Stimulated activated memory B cell treated with anti-CD40 and anti-IgM and Interleukin-4, amounts not matched to agents 10 μg/mL and 1 μg/mL and 100 μg/mL, for 72 hours (primary cell): ENCODE results near the gene EFEMP1.
"Not testable (repeated sequence)": the region's sequence is repeated elsewhere in the genome, so short reads cannot be mapped to it uniquely, and the experiment has no call there.

ENCODE experiments used
- ATAC-seq: fragments of 150-1000 bp; cut with Tn5 transposase; 2 replicates; pipeline ENCODE4 v1.10.0; 2021
- H3K27ac Mint-ChIP-seq: one replicate; pipeline ENCODE4 v1.8.0; 2022; ENCODE audit warnings: mild to moderate bottlenecking, mixed read lengths
- H3K27me3 Mint-ChIP-seq: one replicate; pipeline ENCODE4 v1.8.0; 2022; ENCODE audit warnings: mixed read lengths
- H3K36me3 Mint-ChIP-seq: one replicate; pipeline ENCODE4 v1.8.0; 2022; ENCODE audit warnings: mixed read lengths
- H3K4me1 Mint-ChIP-seq: one replicate; pipeline ENCODE4 v1.8.0; 2022; ENCODE audit warnings: mixed read lengths
- H3K4me3 Mint-ChIP-seq: one replicate; pipeline ENCODE4 v1.8.0; 2022; ENCODE audit warnings: mild to moderate bottlenecking, moderate library complexity, mixed read lengths
- H3K9me3 Mint-ChIP-seq: one replicate; pipeline ENCODE4 v1.8.0; 2022; ENCODE audit warnings: mixed read lengths

EFEMP1 gene

DNA sequence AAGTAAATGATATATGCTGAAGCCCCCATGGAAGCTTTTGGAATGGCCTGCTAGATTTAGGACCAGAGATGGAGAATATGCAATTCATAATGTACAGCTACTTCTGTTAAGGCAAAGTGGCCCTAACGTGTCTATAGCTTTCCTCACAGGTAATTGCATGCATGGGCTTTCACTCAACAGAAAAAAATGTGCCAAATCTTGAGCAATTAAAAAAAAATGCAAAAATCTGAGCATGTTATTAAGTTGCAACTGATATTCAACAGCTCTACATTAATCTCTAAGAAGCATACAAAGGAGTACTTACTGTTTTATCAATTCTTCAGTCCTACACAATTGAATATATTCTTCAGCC lies 79.6 kb downstream of the EFEMP1 start:
- no peaks in the 10 kb centered on the region for H3K9me3 Mint-ChIP-seq
- H3K4me3 Mint-ChIP-seq, result no peak overlapping the region
- no peaks in the 10 kb centered on the region for H3K36me3 Mint-ChIP-seq
- H3K27ac Mint-ChIP-seq, result no peak overlapping the region
- no peak for ATAC-seq
- peaks cover 2% of the 10 kb centered on the region for H3K4me1 Mint-ChIP-seq
- H3K27me3 Mint-ChIP-seq, result no peaks in the 10 kb centered on the region

DNA sequence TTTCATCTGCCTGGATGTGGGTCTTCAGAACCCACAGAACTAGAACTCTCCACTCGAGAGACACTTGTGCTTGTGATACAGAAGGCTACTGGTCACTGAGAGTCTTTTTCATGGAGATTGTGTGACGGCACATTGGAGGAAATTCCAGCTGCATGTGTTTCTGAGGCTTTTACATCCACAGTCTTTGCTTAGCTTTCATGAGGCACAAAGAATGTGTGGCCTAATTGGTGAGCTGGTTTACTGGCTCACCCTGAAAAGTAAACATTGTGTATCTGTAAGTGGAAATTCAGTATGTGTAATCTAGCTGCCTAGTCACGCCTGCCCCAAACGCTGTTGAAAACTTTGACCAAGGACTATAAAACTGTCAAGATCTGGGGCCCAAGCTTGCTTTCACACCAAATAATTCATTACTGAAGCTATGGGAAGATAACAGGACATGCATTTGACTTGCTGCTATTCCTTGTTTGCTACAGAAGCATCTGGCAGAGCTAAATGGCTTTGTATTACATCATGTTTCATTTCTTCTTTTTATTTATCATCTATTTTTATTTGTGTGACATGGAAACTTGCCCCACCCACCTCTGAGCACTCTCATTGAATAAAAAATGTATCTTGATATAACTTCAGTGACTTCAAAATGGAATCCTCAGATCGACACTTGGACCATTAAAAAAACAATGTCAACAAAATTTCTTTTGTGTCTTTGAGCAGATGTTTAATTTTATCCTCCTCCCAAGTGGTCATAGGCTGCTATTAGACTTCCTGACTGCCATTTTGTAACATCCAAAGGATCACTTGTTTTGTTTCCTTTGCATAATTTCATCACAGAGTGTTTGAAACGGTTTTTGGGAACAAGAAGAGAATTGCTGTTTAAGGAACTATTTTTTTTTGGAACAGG lies 80.2 kb downstream of the EFEMP1 start:
- Mint-ChIP-seq H3K36me3 (no peaks in the 10 kb centered on the region), H3K27me3 (no peaks in the 10 kb centered on the region), H3K4me3 (no peak overlapping the region), H3K4me1 (no peaks in the 10 kb centered on the region), H3K27ac (no peak overlapping the region), H3K9me3 (no peaks in the 10 kb centered on the region)
- ATAC-seq, result no peak

DNA sequence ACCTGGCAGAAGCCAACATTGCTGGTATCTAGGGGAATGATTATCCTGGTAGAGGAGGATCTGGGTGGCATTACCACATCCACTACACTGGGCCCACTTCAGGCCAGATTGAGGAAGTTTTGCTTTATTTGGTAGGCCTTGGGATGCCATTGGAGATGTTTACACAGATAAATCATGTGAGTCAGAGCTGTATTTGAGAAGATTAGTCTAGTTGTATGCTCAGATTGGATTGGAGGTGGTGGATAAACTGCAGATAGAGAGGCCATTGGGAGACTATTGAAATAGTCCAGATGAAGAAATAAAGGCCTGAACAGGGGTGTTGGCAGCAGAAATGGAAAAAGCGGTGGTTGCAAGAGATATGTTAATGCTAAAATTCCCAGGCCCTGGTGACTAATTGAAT lies 81.5 kb downstream of the EFEMP1 start:
- Mint-ChIP-seq H3K27me3 (no peaks in the 10 kb centered on the region), H3K4me1 (no peaks in the 10 kb centered on the region), H3K4me3 (no peak overlapping the region), H3K36me3 (no peaks in the 10 kb centered on the region), H3K27ac (no peak overlapping the region), H3K9me3 (no peaks in the 10 kb centered on the region)
- ATAC-seq, result no peak

GRCh38 chr2:55840460-55840859 lies 83.1 kb downstream of the EFEMP1 start:
- Mint-ChIP-seq H3K36me3 (no peaks in the 10 kb centered on the region), H3K27me3 (peaks cover 12% of the 10 kb centered on the region), H3K4me3 (no peak overlapping the region), H3K9me3 (no peaks in the 10 kb centered on the region), H3K27ac (no peak overlapping the region), H3K4me1 (no peaks in the 10 kb centered on the region)
- no peak for ATAC-seq

GRCh38 chr2:55839182-55839819 lies 84.3 kb downstream of the EFEMP1 start:
- Mint-ChIP-seq H3K36me3 (no peaks in the 10 kb centered on the region), H3K4me3 (no peak overlapping the region), H3K27me3 (peaks cover 12% of the 10 kb centered on the region), H3K27ac (no peak overlapping the region), H3K4me1 (no peaks in the 10 kb centered on the region), H3K9me3 (peaks cover 4% of the 10 kb centered on the region)
- ATAC-seq, result no peak

DNA sequence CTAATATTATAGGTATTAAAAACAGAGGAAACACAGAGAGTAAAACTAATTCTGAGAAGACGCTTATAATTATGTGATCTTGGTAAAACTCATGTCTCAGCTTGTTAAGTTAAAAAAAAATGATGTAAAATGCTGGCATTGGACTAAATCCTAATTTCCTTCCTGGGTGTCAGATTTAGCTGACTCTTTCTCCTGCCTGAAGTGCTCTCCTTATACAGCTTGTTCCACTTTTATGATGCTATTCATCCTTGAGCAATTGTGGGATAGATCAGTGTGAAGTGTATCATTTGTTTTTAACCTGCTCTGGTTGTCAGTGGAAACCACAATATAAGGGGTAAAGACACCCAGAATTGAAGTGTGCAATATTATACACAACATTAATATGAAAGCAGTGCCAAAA lies 84.9 kb downstream of the EFEMP1 start:
- H3K9me3 Mint-ChIP-seq, result peaks cover 5% of the 10 kb centered on the region
- no peaks in the 10 kb centered on the region for H3K4me1 Mint-ChIP-seq
- no peaks in the 10 kb centered on the region for H3K36me3 Mint-ChIP-seq
- H3K27ac Mint-ChIP-seq, result no peak overlapping the region
- ATAC-seq, result no peak
- peaks cover 12% of the 10 kb centered on the region for H3K27me3 Mint-ChIP-seq
- H3K4me3 Mint-ChIP-seq, result no peak overlapping the region

- H3K27me3 Mint-ChIP-seq, result peaks cover 12% of the 10 kb centered on the region
- ATAC-seq, H3K4me1 Mint-ChIP-seq, H3K4me3 Mint-ChIP-seq, H3K36me3 Mint-ChIP-seq, H3K27ac Mint-ChIP-seq, H3K9me3 Mint-ChIP-seq: not testable (repeated sequence)
Observed at GRCh38 chr2:55838117-55838516, 85.5 kb downstream of the EFEMP1 start.

GRCh38 chr2:55837073-55837472 lies 86.5 kb downstream of the EFEMP1 start:
- Mint-ChIP-seq H3K9me3 (peaks cover 14% of the 10 kb centered on the region), H3K4me3 (no peak overlapping the region), H3K27ac (no peak overlapping the region), H3K4me1 (no peaks in the 10 kb centered on the region), H3K36me3 (no peaks in the 10 kb centered on the region), H3K27me3 (peaks cover 12% of the 10 kb centered on the region)
- no peak for ATAC-seq

- H3K27me3 Mint-ChIP-seq, result peaks cover 20% of the 10 kb centered on the region
- H3K27ac Mint-ChIP-seq, H3K4me3 Mint-ChIP-seq, H3K36me3 Mint-ChIP-seq, ATAC-seq, H3K4me1 Mint-ChIP-seq: not testable (repeated sequence)
- H3K9me3 Mint-ChIP-seq, result peaks cover 16% of the 10 kb centered on the region
Observed at GRCh38 chr2:55831671-55832410, 91.7 kb downstream of the EFEMP1 start.

DNA sequence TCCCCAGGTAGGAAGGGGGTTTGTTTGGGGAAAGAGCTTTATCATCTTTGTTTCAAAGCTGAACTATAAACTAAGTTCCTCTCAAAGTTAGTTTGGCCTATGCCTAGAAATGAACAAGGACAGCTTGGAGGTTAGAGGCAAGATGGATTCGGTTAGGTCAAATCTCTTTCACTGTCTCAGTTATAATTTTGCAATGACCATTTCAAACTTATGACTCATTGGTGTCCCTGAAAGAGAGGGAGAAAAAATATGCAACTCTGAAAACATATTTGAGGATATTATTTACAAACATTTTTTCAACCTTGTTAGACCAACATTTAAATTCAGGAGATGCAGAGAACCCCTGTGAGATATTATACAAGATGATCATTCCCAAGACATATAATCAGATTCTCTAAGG lies 95.7 kb downstream of the EFEMP1 start:
- Mint-ChIP-seq H3K27ac (no peak overlapping the region), H3K36me3 (no peaks in the 10 kb centered on the region), H3K4me1 (no peaks in the 10 kb centered on the region), H3K4me3 (no peak overlapping the region), H3K27me3 (peaks cover 23% of the 10 kb centered on the region), H3K9me3 (peaks cover 6% of the 10 kb centered on the region)
- ATAC-seq, result no peak

GRCh38 chr2:55827428-55827827 lies 96.2 kb downstream of the EFEMP1 start:
- H3K27me3 Mint-ChIP-seq, result peaks cover 23% of the 10 kb centered on the region
- not testable (repeated sequence) for H3K36me3 Mint-ChIP-seq, H3K4me3 Mint-ChIP-seq, ATAC-seq, H3K9me3 Mint-ChIP-seq, H3K4me1 Mint-ChIP-seq, H3K27ac Mint-ChIP-seq

DNA sequence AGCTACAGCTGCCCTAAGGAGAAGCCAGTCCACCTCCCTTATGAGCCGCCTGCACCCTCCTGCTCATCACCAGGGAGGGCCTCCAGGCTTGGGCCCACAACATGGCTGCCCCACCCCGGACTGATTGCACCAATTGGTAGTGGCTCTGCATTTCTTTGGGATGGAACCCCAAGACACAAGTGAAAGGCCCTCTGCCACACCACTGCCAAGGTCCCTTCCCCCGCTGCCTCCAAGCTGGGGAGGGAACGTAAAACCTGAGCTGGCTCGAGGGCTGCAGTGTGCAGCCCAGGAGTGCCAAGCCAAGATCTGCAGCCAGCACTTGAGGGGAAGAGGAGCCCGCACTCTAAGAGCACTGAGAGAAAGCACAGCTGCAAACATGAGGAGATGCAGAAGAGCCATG lies 97.3 kb downstream of the EFEMP1 start:
- H3K9me3 Mint-ChIP-seq, result no peaks in the 10 kb centered on the region
- H3K27me3 Mint-ChIP-seq, result peaks cover 23% of the 10 kb centered on the region
- no peak overlapping the region for H3K4me3 Mint-ChIP-seq
- H3K4me1 Mint-ChIP-seq, result no peaks in the 10 kb centered on the region
- H3K27ac Mint-ChIP-seq, result no peak overlapping the region
- no peaks in the 10 kb centered on the region for H3K36me3 Mint-ChIP-seq
- ATAC-seq, result no peak

DNA sequence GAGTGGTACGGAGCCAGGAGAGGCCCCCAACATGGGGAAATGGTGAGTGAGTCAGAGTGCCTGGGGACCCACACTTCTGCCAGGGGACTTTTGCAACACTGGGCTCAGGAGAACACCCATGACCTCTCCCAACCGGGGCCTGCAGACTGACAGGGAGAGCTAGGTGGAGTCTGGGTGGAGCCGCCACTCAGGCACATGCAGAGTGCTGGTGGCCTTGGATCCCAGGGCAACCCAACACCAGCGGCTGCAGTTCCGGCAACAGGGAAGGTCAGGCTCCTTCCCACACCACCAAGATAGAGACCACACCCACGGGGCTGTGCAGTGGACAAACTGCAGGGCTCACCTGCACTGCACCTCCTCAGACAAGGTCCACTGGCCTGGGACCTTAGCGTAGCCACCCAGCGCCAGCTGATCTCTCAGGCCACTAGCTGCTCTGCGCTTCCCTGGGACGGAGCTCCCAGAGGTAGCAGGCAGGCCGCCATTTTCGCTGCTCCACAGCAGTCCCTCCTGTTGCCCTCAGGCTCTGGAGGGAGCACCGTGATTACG lies 99.0 kb downstream of the EFEMP1 start:
- no peaks in the 10 kb centered on the region for H3K4me1 Mint-ChIP-seq
- no peak overlapping the region for H3K27ac Mint-ChIP-seq
- no peaks in the 10 kb centered on the region for H3K9me3 Mint-ChIP-seq
- ATAC-seq, result no peak
- no peaks in the 10 kb centered on the region for H3K36me3 Mint-ChIP-seq
- H3K4me3 Mint-ChIP-seq, result no peak overlapping the region
- H3K27me3 Mint-ChIP-seq, result peaks cover 23% of the 10 kb centered on the region
